Karpas-422 (cell line): ENCODE results near the gene UBE2O. TPM values are rescaled to one million over a fixed set of nuclear protein-coding genes. Genes with fewer than 3 reads are reported as not detected.
A peak's percentile ranks its signal among the peaks of the same experiment; 100 is the strongest.

Source experiments
- DNase-seq: peaks from one replicate; pipeline ENCODE4 v3.0.0-alpha.2; 2015
- H2AFZ ChIP-seq: fragments of 200-600 bp; sonication (generic); 2 replicates; pipeline ENCODE4 v1.6.1; 2014; ENCODE audit warnings: antibody characterized with exemption, low read length, mixed read lengths
- H3K27ac ChIP-seq: fragments of 200-600 bp; sonication (generic); 2 replicates; pipeline ENCODE4 v1.5.1; 2014; ENCODE audit warnings: mild to moderate bottlenecking, low read length, moderate library complexity
- H3K27me3 ChIP-seq: fragments of 200-600 bp; sonication (generic); 2 replicates; pipeline ENCODE4 v1.6.1; 2014; ENCODE audit warnings: low read length, mixed read lengths
- H3K36me3 ChIP-seq: fragments of 200-600 bp; sonication (generic); 2 replicates; pipeline ENCODE4 v1.6.1; 2014; ENCODE audit warnings: low read length, mixed read lengths; ENCODE audit not compliant: insufficient read depth
- H3K4me1 ChIP-seq: fragments of 200-600 bp; sonication (generic); 2 replicates; pipeline ENCODE4 v1.6.1; 2014; ENCODE audit warnings: mild to moderate bottlenecking, low read length, mixed read lengths
- H3K4me2 ChIP-seq: fragments of 200-600 bp; sonication (generic); 2 replicates; pipeline ENCODE4 v1.6.1; 2014; ENCODE audit warnings: low read length, low read depth, mild to moderate bottlenecking; ENCODE audit not compliant: poor library complexity, severe bottlenecking
- H3K4me3 ChIP-seq: fragments of 200-600 bp; sonication (generic); 2 replicates; pipeline ENCODE4 v1.5.1; 2014; ENCODE audit warnings: mild to moderate bottlenecking, antibody characterized with exemption, low read length, mixed read lengths
- H3K79me2 ChIP-seq: fragments of 200-600 bp; sonication (generic); 2 replicates; pipeline ENCODE4 v1.6.1; 2014; ENCODE audit warnings: mild to moderate bottlenecking, low read length, mixed read lengths
- H3K9ac ChIP-seq: fragments of 200-600 bp; sonication (generic); 2 replicates; pipeline ENCODE4 v1.6.0; 2014; ENCODE audit warnings: low read length
- H3K9me2 ChIP-seq: fragments of 200-600 bp; sonication (generic), shearing (Covaris generic); replicated peaks from 2 replicates; pipeline ENCODE4 v1.6.0; 2014; ENCODE audit warnings: mild to moderate bottlenecking, low read length, moderate library complexity; ENCODE audit not compliant: insufficient read depth
- H3K9me3 ChIP-seq: fragments of 300-700, 200-600 bp; sonication (generic); 2 replicates; pipeline ENCODE4 v1.6.1; 2014; ENCODE audit warnings: low read length, mixed read lengths
- H4K20me1 ChIP-seq: fragments of 200-600 bp; sonication (generic); 2 replicates; pipeline ENCODE4 v1.6.1; 2014; ENCODE audit warnings: mild to moderate bottlenecking, antibody characterized with exemption, low read length, low read depth; ENCODE audit not compliant: insufficient read depth
- total RNA-seq: library from RNA; depleted of rRNA; stranded (reverse); fragments of >200 nt; shearing (Covaris generic); gene quantifications from 2 replicates; pipeline ENCODE4 v1.2.3, GENCODE V29; 2014; ENCODE audit warnings: low replicate concordance

The UBE2O gene
- total RNA-seq, 1 experiment from 2014 or later = 10.5 TPM

GRCh38 chr17:76416457-76416856 is 36.5 kb downstream of the UBE2O start:
- Histone ChIP-seq H3K9ac (no peak overlapping the region), H3K36me3 (no peaks in the 10 kb centered on the region), H3K9me2 (no peaks in the 10 kb centered on the region), H3K79me2 (peaks cover 21% of the 10 kb centered on the region), H4K20me1 (peaks cover 52% of the 10 kb centered on the region), H3K9me3 (no peaks in the 10 kb centered on the region), H3K27me3 (no peaks in the 10 kb centered on the region), H2AFZ (no peak overlapping the region), H3K4me1 (peaks cover 28% of the 10 kb centered on the region), H3K4me3 (no peak overlapping the region), H3K27ac (no peak overlapping the region), H3K4me2 (no peak overlapping the region)
- DNase-seq = no peak

- no peak overlapping the region for H3K9ac ChIP-seq
- no peaks in the 10 kb centered on the region for H3K36me3 ChIP-seq
- no peaks in the 10 kb centered on the region for H3K9me3 ChIP-seq
- H3K9me2 ChIP-seq = no peaks in the 10 kb centered on the region
- no peak for DNase-seq
- H3K4me1 ChIP-seq = peaks cover 22% of the 10 kb centered on the region
- no peak overlapping the region for H3K4me2 ChIP-seq
- no peaks in the 10 kb centered on the region for H3K27me3 ChIP-seq
- no peak overlapping the region for H3K27ac ChIP-seq
- H3K79me2 ChIP-seq = peaks cover 21% of the 10 kb centered on the region
- no peak overlapping the region for H3K4me3 ChIP-seq
- no peak overlapping the region for H2AFZ ChIP-seq
- H4K20me1 ChIP-seq = peaks cover 50% of the 10 kb centered on the region
These were observed 37.2 kb downstream of the UBE2O start for GRCh38 chr17:76415786-76416185.

- no peak for DNase-seq
- Histone ChIP-seq H3K9ac (no peak overlapping the region), H3K4me3 (no peak overlapping the region), H3K27ac (no peak overlapping the region), H3K9me2 (no peaks in the 10 kb centered on the region), H2AFZ (no peak overlapping the region), H3K9me3 (no peaks in the 10 kb centered on the region), H4K20me1 (peaks cover 41% of the 10 kb centered on the region), H3K4me2 (no peak overlapping the region), H3K4me1 (peaks cover 11% of the 10 kb centered on the region), H3K36me3 (no peaks in the 10 kb centered on the region), H3K27me3 (no peaks in the 10 kb centered on the region), H3K79me2 (peaks cover 11% of the 10 kb centered on the region)
These were observed 38.3 kb downstream of the UBE2O start for GRCh38 chr17:76414334-76415295.

- H3K4me2 ChIP-seq = no peak overlapping the region
- H3K36me3 ChIP-seq = no peaks in the 10 kb centered on the region
- H3K9me2 ChIP-seq = no peaks in the 10 kb centered on the region
- no peak overlapping the region for H2AFZ ChIP-seq
- no peak overlapping the region for H3K27ac ChIP-seq
- H3K4me3 ChIP-seq = no peak overlapping the region
- no peaks in the 10 kb centered on the region for H3K27me3 ChIP-seq
- no peaks in the 10 kb centered on the region for H3K9me3 ChIP-seq
- peaks cover 25% of the 10 kb centered on the region for H3K4me1 ChIP-seq
- no peak for DNase-seq
- peaks cover 9% of the 10 kb centered on the region; the same call in 1 of the 2 replicates for H3K79me2 ChIP-seq
- H4K20me1 ChIP-seq = peaks cover 37% of the 10 kb centered on the region
- H3K9ac ChIP-seq = no peak overlapping the region
These were observed 41.7 kb downstream of the UBE2O start for GRCh38 chr17:76411247-76411646.

GRCh38 chr17:76410328-76410965 is 42.5 kb downstream of the UBE2O start:
- Histone ChIP-seq H3K36me3 (no peaks in the 10 kb centered on the region), H3K9ac (no peak overlapping the region), H2AFZ (no peak overlapping the region), H3K4me2 (no peak overlapping the region), H3K4me1 (peaks cover 33% of the 10 kb centered on the region), H3K4me3 (no peak overlapping the region), H3K9me3 (no peaks in the 10 kb centered on the region), H3K27me3 (no peaks in the 10 kb centered on the region), H3K79me2 (peaks cover 9% of the 10 kb centered on the region; the same call in 1 of the 2 replicates), H3K27ac (no peak overlapping the region), H4K20me1 (peaks cover 42% of the 10 kb centered on the region), H3K9me2 (no peaks in the 10 kb centered on the region)
- DNase-seq = no peak

GRCh38 chr17:76408037-76408849 is 44.7 kb downstream of the UBE2O start:
- no peaks in the 10 kb centered on the region for H3K36me3 ChIP-seq
- no peak overlapping the region for H3K4me3 ChIP-seq
- no peaks in the 10 kb centered on the region for H3K9me3 ChIP-seq
- no peak overlapping the region for H2AFZ ChIP-seq
- peaks cover 35% of the 10 kb centered on the region for H3K4me1 ChIP-seq
- peaks cover 6% of the 10 kb centered on the region; the same call in 1 of the 2 replicates for H3K79me2 ChIP-seq
- no peaks in the 10 kb centered on the region for H3K9me2 ChIP-seq
- peak overlapping the region; percentile 57 for H3K4me2 ChIP-seq
- H4K20me1 ChIP-seq = peaks cover 38% of the 10 kb centered on the region
- DNase-seq = peak; percentile 92
- no peak overlapping the region for H3K9ac ChIP-seq
- H3K27ac ChIP-seq = no peak overlapping the region
- no peaks in the 10 kb centered on the region for H3K27me3 ChIP-seq

GRCh38 chr17:76407509-76407908 is 45.4 kb downstream of the UBE2O start:
- Histone ChIP-seq H3K27me3 (no peaks in the 10 kb centered on the region), H3K79me2 (peaks cover 6% of the 10 kb centered on the region; the same call in 1 of the 2 replicates), H3K36me3 (no peaks in the 10 kb centered on the region), H2AFZ (no peak overlapping the region), H3K4me1 (peaks cover 35% of the 10 kb centered on the region), H3K9me2 (no peaks in the 10 kb centered on the region), H3K27ac (peak overlapping the region; percentile 32; the same call in 1 of the 2 replicates), H3K4me2 (peak overlapping the region; percentile 57), H4K20me1 (peaks cover 38% of the 10 kb centered on the region), H3K9ac (0 out of 2 replicates have a peak overlapping the region, but pooled peaks have one; percentile 25), H3K9me3 (no peaks in the 10 kb centered on the region), H3K4me3 (peak overlapping the region; percentile 33; the same call in 1 of the 2 replicates)
- peak; percentile 66 for DNase-seq
